Stimulated activated CD4-positive, alpha-beta T cell treated with anti-CD3 and anti-CD28 coated beads, Interleukin-15, amount 100 ng/mL, for 48 hours (primary cell): ENCODE measurements around the gene XDH.

ENCODE experiments used
- DNase-seq, 2 donors: peaks; one replicate each; pipeline ENCODE4 v3.0.0-alpha.2; 2020; ENCODE audit warnings: low read depth in 2 of 2

The XDH gene

GRCh38 chr2:31414601-31415241 is at the start of gene XDH:
XDH (minus strand) TSS chr2:31414742; CDS start chr2:31414666, 76 bp downstream.
- DNase-seq, result no peak

DNA sequence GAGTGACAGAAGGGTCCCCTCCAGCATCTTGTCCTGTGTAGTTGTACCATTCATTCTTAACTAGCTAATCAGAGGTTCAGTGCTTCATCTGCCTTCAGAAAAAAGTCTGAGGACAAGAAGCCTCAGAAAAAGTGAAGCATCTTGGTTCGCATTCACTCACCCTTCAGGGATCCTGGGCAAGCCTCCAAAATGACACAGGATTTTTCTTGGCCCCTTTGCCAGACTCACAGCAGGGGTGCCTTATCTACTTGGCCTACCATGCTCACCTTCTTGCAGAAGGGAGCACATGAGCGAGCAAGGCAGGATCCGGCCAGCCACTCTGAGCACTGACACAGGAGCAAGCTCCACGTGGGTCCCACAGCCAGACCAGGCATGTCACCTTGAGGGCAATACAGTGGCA is 43.1 kb upstream of the XDH start:
- DNase-seq, result no peak

- no peak for DNase-seq
Observed at GRCh38 chr2:31446848-31447247, 32.3 kb upstream of the XDH start.

- DNase-seq, result no peak
Observed at GRCh38 chr2:31442376-31442775, 27.8 kb upstream of the XDH start.

- DNase-seq, result no peak
Observed at GRCh38 chr2:31440764-31441163, 26.2 kb upstream of the XDH start.

GRCh38 chr2:31434911-31435310 is 20.4 kb upstream of the XDH start:
- no peak for DNase-seq

DNA sequence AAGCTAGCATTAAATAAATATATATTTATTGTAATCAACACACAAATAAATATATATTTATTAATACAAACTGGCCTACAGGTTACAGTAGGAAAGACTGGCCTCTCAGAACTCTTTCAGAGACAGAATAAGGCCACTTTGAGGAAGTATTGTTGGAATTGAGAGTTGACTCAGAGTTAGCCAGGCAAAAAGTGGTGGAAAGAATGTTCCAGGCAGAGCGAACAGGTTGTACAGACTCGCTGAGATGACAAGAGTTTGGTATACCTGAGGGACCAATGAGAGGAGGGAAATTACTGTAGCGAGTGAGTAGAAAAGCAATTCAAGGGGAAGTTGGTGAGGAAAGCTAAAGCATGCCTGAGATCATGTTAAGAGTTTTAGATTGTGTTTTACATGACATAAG is 19.0 kb upstream of the XDH start:
- DNase-seq, result no peak

GRCh38 chr2:31430439-31431165 is 16.1 kb upstream of the XDH start:
- no peak for DNase-seq

DNA sequence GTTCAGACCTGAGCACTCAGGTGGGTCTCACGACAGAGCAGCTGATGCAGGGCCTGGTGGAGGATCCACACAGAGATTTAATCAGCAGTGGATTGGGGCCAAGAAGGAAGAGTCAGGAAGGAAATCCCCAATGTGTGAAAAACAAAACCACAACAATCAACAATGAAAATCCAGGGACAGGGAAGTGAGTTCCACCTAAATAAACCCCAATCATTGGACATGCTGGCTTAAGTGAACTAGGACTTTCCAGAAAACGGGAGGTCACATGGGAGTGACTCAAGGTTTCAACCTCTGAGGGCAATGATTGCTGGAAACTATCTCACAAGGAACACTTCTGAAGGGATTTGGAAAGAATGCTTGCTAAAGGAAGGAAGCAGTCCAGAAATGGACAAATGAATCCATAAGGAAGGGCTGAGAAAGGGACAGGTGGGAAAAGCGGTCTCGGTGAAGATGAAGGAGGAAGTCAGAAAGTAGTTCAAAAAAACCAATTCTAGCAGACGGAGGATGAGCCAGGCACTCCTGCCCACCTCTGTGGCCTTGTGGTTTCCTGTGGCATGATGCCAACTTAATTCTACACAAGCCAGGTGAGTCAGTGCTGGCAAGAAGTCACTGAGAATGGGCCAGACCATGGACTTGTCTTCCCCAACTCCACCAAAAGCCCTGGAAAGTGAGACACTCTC is 15.4 kb upstream of the XDH start:
- peak; percentile 23 to 31 for DNase-seq

GRCh38 chr2:31429040-31429439 is 14.5 kb upstream of the XDH start:
- no peak for DNase-seq

- DNase-seq, result no peak
Observed at GRCh38 chr2:31428001-31428418, 13.5 kb upstream of the XDH start.

- DNase-seq, result no peak
Observed at GRCh38 chr2:31426096-31426495, 11.6 kb upstream of the XDH start.

DNA sequence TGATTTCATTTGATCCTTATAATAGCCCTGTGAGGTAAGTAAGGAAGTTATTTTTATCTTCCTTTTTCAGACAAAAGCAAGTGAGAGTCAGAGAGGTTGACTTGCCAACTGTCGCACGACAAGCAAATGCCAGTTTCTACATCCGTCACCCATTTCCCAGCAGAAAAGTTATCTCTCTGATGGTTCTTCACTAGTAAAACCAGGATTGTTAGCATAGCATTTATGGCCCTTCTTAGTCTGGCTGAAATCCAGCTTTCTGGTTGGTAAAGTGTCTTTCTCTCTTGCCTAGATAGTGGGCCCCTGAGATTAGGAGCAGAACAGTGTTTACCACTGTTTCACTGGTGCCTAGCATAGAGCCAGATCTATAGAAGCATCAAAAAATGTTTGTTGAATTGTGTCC is 7.1 kb upstream of the XDH start:
- DNase-seq, result no peak

- no peak for DNase-seq
Observed at GRCh38 chr2:31420936-31421335, 6.4 kb upstream of the XDH start.

DNA sequence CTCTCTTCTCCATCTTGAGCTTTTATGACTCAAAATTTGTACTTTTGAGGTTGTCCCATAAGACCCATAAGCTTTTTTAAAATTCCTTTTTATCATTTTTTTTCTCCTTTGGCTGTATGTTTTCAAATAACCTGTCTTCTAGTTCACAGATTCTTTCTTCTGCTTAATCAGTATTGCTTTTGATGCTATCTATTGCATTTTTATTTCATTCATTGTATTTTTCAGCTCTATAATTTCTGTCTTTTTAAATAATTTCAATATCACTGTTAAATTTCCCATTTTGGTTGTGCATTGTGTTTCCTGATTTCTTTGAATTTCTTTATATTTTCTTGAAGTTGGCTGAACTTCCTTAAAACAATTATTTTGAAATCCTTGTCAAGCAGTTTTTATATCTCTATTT is 4.8 kb upstream of the XDH start:
- DNase-seq, result no peak

- DNase-seq, result no peak
Observed at GRCh38 chr2:31415421-31415820, 879 bp upstream of the XDH start.

DNA sequence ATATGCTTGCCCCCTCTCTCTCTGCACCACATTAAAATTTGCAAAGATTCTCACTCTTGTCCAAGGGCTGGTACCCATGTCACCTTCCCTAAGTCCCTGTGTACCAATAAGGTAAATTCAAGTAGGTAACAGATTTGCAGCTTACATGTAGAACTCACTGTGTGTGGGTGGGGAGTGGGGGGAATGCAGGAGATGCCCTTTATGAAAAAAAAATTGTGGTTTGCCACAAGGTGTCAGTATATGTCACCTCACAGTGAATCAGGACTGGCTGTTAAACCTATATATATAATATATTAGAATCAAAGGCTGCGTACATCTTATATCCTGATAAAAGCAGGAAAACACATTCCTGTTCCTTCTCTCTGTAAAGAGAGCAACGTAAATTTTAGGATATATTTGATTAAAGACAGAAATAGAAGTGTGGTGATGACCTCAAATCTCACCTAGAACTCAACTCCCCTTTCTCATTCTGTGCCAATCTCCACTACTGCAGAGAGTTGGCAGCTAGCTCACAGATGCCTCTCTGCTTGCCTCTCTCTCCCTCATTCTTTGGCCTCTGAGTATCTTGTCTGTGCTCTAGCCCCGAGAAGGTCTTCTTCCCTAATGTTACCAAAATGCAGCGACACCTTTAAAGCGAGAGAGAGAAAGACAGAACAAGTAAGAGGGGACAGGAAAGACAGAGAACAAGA is 536 bp downstream of the XDH start:
- no peak for DNase-seq

- DNase-seq, result no peak
Observed at GRCh38 chr2:31413025-31413424, 1.5 kb downstream of the XDH start.

DNA sequence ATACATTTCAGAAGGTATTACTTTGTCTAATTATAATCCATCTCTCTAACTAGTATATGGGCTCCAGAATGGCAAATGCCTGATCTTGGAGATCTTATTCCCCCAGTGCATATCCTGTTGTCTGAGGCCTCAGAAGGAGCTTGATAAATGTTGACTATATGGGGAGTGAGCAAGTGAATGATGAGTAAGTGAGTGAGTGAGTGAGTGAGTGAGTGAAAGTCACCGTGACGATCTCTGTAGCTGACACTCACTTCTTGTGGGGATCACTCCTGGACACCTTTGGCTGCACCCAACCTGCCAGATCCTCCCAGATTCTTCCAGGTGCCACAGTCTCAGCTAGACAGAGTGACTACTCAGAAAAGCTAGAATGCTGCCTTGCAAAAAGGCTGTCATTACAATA is 2.8 kb downstream of the XDH start:
- DNase-seq, result no peak

GRCh38 chr2:31406593-31407385 is 7.8 kb downstream of the XDH start:
- no peak for DNase-seq

- no peak for DNase-seq
Observed at GRCh38 chr2:31404827-31405226, 9.7 kb downstream of the XDH start.

- no peak for DNase-seq
Observed at GRCh38 chr2:31404302-31404701, 10.2 kb downstream of the XDH start.
